Adipose tissue (tissue), 3 donors: ENCODE data around the gene MILR1. TPM values are rescaled to one million over a fixed set of nuclear protein-coding genes. Genes with fewer than 3 reads are reported as not detected.
"Not testable (repeated sequence)": the region's sequence is repeated elsewhere in the genome, so short reads cannot be mapped to it uniquely, and the experiment has no call there.

ENCODE experiments used
- H3K27ac ChIP-seq: one replicate; pipeline ENCODE4 v1.5.1; 2013; ENCODE audit warnings: low read depth, low read length
- WGBS, 3 donors: extraction: QIAGEN DNeasy Blood & Tissue Kit; methylation state at CpG; one replicate each; pipeline ENCODE4 v1.1.7; 2013; 5-methylcytosine and 5-hydroxymethylcytosine counted together
- polyA plus RNA-seq, 3 donors: library from polyadenylated mRNA; stranded (reverse); fragments of 200-250 nt; gene quantifications; one replicate each; pipeline ENCODE4 v1.2.3, GENCODE V29; 2013
- donor health status: healthy with polysubstance abuse.
- donor health status: Bipolar disorder and iron deficiency.
- donor health status: healthy.

Gene MILR1, protein sequence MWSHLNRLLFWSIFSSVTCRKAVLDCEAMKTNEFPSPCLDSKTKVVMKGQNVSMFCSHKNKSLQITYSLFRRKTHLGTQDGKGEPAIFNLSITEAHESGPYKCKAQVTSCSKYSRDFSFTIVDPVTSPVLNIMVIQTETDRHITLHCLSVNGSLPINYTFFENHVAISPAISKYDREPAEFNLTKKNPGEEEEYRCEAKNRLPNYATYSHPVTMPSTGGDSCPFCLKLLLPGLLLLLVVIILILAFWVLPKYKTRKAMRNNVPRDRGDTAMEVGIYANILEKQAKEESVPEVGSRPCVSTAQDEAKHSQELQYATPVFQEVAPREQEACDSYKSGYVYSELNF
- polyA plus RNA-seq, result 1 to 10 TPM in 2 of 3 donors, under 1 TPM in 1; 0.53 to 9.4 (median 4.3) TPM

DNA sequence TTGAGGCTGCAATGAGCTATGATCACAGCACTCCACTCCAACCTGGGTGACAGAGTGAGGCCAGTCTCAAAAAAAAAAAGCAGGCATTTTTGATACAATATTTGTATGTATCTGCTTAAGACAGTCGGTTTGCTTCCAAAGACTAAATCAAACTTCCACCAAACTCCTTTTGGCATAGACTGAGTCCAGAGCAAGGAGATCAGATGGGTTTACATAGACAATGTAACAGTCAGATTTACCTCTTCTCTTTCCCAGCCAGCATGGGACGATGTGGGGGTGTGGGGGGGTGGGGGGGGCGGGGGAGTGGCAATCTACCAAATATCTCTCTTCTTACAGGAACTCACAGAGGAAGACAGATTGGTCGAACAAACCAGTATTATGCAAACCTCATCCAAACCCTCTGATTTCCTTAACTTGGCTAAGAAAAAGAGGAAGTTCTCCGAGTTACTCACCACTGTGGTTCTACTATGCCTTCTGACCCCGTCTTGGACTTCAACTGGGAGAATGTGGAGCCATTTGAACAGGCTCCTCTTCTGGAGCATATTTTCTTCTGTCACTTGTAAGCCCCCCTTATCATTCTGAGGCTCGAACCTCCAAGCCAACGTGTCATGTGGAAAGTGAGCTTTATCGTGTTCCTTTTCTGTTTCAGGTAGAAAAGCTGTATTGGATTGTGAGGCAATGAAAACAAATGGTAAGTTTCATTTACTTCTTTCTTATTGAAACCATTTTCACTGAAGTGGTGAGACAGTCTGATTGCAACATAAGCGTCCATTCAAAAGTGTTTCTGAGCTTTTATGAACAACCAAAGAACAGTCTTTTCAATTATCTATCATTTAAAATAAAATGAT, at the start of gene MILR1:
TSS of gene MILR1 (plus strand) at position 451 of the 848 bp plus-strand sequence. CDS start at position 505, 54 bp downstream.
- WGBS, 3 donors, result 12 to 44% (median 16%) methylated on average over 10 of the region's 10 CpGs

DNA sequence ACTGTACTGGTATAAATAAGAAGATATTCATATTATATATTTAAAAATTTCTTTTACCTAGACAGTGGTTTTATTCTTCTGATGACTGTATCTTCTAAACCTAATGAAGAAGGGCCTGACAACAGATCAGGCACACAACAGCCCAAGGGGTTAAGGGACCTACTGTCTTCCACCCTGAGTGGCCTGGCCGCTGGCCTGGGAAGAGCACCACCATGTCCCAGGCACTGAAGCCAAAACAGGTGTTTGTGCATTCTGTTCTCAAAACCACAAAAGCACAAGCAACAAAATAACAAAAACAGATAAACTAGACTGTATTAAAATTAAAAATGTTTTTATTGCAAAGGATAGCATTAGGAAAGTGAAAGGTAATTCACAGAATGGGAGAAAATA, 49.2 kb upstream of the MILR1 start:
- 92 to 96% (median 93%) methylated on average over 1 of the region's 1 CpG for WGBS, 3 donors
- no peak overlapping the region for H3K27ac ChIP-seq

More for the DNA sequence above, at the start of gene MILR1:
- no peak within 1 kb of the TSS for H3K27ac ChIP-seq

DNA sequence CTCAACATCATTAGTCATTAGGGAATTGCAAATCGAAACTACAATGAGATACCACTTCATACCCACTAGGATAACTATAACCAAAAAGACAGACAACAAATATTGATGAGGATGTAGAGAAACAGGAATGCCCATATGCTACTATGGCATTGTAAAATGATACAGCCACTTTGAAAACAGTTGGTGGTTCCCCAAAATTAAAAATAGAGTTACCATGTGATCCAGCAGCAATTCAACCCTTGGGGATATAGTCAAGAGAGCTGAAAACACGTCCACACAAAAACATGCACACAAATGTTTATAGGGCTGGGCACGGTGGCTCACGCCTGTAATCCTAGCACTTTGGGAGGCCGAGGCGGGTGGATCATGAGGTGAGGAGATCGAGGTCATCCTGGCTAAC, 48.3 kb upstream of the MILR1 start:
- no peak overlapping the region for H3K27ac ChIP-seq
- 60 to 81% (median 65%) methylated on average over 7 of the region's 7 CpGs for WGBS, 3 donors

DNA sequence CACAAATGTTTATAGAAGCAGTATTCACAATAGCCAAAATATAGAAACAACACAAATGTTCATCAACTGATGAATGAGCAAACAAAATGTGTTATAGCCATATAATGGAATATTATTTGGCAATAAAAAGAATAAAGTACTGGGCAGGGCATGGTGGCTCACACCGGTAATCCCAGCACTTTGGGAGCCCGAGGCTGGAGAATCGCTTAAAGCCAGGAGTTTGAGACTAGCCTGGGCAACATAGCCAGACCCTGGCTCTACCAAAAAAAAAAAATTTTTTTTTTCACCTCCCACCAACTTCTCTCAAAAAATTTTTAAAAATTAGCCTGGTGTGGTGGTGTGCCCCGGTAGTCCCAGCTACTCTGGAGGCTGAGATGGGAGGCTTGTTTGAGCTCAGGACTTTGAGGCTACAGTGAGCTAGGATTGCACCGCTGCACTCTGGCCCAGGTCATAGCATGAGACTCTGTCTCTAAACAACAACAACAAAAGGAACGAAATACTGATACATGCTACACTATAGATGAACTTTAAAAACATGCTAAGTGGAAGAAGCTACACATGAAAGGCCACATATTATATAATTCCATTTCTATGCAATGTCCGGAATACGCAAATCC, 47.6 kb upstream of the MILR1 start:
- no peak overlapping the region for H3K27ac ChIP-seq
- 77 to 83% (median 81%) methylated on average over 8 of the region's 8 CpGs for WGBS, 3 donors

DNA sequence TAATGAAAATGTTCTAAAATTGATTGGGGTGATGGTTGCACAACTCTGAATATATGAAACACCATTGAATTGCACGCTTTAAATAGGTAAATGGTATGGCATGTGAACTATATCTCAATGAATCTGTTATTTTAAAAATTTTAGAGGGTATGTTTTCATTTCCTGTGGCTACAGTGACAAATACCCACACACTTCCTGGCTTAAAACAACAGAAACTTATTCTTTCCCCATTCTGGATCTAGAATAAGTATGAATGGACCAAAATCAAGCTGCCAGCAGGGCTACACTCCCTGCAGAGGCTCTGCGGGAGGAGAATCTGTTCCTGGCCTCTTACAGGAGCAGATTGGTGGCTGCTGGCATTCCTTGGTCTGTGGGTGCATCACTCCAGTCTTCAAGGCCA, 47.0 kb upstream of the MILR1 start:
- no peak overlapping the region for H3K27ac ChIP-seq
- WGBS, 3 donors, result 64 to 97% (median 71%) methylated on average over 2 of the region's 2 CpGs

DNA sequence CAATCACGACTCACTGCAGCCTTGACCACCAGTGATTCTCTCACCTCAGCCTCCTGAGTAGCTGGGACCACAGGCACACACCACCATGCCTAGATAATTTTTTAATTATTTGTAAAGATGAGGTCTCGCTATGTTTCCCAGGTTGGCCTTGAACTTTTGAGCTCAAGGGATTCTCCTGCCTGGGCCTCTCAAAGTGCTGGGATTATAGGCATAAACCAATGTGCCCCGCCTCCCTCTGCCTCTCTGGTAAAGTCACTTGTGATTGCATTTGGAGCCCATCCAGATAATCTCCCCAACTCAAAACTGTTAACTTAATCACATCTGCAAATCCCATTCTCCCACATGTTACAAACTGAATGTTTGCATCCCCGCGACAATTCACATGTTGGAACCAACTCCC, 46.4 kb upstream of the MILR1 start:
- H3K27ac ChIP-seq, result no peak overlapping the region
- 91 to 96% (median 92%) methylated on average over 5 of the region's 5 CpGs for WGBS, 3 donors

DNA sequence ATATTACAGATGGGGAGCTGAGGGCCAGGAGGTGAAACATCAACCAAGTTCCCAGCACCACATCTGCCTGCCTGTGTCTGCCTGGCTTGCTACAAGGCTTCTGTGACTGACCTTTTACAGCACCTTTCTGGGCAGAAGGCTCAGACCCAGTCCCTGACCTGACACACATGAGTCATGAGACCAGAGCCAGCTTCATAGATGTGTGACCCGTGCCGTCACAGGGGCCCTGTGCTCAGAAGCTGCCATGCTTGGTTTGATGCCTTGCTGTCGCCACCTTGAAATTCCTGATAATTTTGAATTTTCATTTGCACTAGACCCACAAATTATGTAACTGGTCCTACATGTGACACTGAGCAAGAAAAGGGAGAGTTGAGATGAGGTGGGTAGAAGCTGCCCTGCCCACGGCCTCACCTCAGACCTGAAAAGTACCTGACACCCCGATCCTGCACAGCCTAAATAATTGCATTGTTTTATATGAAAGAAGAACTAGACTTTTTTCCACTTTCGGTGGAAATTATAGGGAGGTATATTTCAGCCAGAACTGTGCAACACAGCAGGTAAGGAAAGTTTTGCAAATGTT, 44.9 kb upstream of the MILR1 start:
- no peak overlapping the region for H3K27ac ChIP-seq
- 84 to 91% (median 87%) methylated on average over 6 of the region's 6 CpGs for WGBS, 3 donors

DNA sequence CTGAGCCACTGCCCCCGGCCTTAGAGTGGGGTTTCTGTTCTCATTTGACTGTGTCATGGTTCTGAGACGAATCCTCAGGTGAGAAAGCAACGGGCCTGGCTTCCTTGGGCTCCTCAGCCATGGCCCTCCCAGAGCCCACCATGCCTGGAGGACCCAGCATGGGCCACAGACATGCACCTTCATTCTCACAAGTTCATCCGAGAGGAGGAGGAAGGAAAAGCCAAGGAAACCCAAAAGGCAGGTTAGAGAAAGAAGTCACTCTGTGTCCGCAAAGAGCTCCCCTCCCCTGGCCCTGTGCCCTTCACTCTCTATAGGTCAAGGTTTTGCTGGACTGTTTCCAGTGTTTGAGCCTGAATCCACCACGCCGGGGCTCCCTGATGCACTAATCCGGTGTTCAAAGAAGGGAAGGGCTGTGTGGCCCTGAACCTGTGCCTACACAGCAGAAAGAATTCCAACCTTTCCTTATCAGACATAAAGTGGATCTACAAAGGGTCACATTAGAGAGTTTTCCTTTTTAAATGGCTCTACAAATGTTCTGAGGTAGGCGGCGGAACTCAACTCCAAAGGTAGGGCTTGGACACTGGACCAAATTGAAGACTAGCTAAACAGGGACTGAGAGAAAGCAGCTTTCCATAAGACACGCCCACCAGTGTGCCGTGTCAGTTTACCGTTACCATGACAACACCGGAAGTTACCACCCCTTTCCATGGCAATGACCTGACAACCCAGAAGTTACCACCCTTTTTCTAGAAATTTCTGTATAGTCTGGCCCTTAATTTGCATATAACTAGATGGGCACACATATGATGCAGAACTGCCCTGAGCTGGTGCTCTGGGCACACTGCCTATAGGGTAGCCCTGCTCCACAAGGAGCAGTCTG, 42.4 kb upstream of the MILR1 start:
- H3K27ac ChIP-seq, result no peak overlapping the region
- 77 to 83% (median 80%) methylated on average over 14 of the region's 14 CpGs for WGBS, 3 donors

DNA sequence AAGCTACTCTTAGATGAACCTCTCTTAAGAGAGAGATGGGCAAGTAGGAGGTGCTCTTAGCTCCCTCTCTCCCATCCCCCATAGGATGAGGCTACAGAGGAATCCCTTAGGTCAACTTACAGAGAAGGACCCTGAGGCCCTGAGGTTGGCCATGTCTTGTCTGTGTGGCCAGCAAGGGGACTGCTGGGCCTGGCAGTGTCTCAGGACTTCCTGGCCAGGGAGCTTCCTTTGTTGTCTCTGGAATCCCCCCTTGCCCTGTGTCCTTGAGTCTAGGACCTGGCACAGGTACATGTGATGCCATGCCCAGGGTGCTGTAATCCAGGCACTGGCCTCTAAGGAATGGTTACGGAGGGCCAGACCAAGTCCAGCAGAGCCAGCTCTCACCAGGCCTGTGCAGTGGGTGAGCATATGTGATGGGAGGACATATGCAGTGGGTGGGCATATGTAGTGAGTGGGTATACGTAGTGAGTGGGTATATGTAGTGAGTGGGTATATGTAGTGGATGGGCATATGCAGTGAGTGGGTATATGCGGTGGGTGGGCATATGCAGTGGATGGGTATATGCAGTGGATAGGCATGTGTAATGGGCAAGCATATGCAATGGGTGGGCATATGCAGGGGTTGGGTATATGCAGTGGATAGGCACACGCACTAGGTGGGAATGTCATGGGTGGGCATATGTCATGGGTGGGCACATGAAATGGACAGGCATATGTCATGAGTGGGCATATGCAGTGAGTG, 38.0 kb upstream of the MILR1 start:
- WGBS, 3 donors, result 91 to 94% (median 93%) methylated on average over 4 of the region's 4 CpGs

DNA sequence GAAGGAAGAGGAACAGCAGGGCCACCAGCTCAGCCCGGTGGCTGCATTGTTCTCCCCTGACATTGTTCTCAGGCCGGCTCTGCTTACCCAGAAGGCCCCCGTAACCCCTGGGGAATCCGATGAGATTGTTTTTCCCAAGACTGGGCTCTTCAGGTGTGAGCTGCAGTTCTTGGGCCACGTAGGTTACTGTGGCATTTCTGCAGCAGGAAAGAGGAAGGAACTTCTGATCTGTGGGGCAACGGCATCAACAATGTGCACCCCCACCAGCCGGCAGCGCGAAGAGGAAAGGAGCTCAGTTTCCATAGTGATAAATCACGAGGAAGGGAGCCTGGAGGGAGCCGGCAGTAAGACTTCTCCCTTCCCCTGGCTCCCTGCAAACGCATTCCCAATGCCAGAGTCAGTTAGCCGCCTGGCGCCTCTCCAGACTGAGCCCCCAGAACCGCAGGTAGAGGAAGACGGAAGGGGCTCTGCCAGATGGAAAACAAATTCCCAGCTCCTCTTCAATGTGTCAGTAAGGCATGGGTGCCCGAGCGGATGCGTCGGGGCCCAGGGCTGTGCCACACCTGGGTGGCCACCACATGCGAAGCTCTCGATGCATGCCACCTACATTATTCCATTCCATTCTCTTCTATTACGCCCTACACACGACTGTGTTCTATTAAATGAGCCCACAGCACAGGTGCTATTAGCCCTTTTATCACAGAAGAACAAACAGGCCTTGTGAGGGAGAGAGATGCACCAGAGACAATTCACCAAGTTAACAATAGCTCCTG, 36.7 kb upstream of the MILR1 start:
- no peak overlapping the region for H3K27ac ChIP-seq
- WGBS, 3 donors, result 18 to 50% (median 19%) methylated on average over 22 to 24 of the region's 24 CpGs

More for the DNA sequence above, 38.0 kb upstream of the MILR1 start:
- no peak overlapping the region for H3K27ac ChIP-seq

DNA sequence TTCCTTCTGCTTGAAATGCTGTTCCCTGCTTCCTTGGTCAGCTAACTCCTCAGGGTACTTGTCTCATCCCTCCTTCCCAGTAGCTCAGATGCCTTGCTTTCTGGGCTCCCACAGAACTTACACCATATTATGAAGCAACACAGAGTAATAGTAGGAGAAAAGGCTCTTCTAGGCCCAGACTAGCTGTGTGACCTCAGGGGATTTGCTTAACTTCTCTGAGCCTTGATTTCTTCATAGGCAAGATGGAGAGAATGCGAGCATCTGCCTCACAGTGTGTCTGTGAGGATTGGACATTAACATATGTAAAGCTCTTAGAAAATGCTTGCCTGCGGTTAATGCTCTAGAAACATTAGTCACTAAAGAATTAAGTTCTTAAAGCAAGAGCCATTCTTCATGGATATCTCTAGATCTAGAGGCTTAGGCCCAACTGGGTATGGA, 36.0 kb upstream of the MILR1 start:
- 88 to 97% (median 93%) methylated on average over 2 of the region's 2 CpGs for WGBS, 3 donors
- no peak overlapping the region for H3K27ac ChIP-seq

DNA sequence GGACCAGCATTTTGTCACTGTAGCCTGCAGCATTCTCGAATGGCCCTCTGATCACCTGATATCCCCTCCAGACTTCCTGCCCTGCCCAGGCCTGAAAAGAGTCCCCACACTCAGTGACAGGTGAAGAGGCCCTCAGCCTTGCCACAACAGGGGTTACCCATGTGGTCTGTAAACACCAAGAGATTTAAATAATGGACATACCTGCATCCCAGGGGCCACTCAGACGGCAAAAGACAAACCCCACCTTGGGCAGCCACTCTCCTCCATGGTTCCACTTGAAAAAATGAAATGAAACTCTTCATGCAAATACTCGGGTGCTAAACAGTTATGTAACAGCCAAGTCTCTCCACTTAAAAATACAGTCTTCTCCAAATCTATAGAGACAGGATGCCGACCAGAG, 35.4 kb upstream of the MILR1 start:
- no peak overlapping the region for H3K27ac ChIP-seq

DNA sequence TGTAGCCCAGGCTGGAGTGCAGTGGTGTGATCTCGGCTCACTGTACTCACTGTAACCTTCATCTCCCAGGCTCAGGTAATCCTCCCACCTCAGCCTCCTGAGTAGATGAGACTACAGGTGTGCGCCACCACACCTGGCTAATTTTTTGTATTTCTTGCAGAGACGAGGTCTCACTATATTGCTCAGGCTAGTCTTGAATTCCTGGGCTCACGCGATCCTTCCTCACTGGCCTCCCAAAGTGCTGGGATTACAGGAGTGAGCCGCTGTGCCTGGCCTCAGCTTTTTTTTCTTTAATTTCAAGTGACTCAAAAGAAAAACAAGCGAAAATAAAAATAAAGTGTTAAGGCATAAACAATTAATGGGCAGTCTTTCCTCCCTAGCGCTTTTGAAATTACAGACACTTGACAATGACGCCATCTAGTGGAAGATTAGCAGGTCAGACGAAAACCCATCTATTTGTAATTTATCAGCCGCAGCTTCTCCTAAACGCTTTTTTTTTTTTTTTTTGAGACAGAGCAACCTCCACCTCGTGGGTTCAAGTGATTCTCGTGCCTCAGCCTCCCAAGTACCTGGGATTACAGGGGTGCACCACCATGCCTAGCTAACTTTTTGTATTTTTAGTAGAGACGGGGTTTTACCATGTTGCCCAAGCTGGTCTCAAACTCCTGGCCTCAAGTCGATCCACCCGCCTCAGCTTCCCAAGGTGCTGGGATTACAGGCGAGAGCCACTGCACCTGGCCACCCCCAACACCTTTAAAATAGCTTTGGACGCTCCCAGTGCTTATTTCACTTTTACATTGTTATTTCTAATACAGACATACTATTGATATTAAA, 30.2 kb upstream of the MILR1 start:
- WGBS, 3 donors, result 31 to 38% (median 32%) methylated on average over 19 of the region's 19 CpGs
- H3K27ac ChIP-seq, result no peak overlapping the region

More for the DNA sequence above, 35.4 kb upstream of the MILR1 start:
- 58 to 64% (median 60%) methylated on average over 4 of the region's 4 CpGs for WGBS, 3 donors

DNA sequence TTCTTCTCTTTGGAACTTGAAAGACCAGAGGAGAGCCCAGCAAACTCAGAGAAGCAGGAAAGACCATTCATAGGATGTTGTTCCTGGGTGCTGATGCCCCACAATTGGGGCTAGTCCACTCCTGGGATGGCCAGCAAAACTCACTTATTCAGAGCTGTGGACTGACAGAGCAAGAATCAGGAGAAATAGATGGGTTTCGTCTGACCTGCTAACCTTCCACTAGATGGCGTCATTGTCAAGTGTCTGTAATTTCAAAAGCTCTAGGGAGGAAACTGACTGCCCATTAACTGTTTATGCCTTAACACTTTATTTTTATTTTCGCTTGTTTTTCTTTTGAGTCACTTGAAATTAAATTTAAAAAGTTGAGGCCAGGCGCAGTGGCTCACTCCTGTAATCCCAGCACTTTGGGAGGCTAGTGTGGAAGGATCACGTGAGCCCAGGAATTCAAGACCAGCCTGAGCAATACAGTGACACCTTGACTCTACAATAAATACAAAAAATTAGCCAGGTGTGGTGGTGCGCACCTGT, 28.7 kb upstream of the MILR1 start:
- H3K27ac ChIP-seq, result no peak overlapping the region
- 23 to 31% (median 27%) methylated on average over 6 of the region's 6 CpGs for WGBS, 3 donors

DNA sequence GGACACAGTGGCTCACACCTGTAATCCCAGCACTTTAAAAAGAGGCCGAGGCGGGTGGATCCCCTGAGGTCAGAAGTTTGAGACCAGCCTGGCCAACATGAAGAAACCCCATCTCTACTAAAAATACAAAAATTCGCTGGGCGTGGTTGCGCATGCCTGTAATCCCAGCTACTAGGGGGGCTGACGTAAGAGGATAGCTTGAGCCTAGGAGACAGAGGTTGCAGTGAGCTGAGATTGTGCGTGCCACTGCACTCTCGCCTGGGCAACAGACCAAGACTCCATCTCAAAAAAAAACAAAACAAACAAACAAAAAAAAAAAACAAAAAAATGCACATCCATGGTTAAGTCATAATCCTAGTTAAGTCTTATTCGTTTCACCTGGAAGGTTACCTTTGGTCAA, 26.8 kb upstream of the MILR1 start:
- not testable (repeated sequence) for H3K27ac ChIP-seq
- 84 to 92% (median 90%) methylated on average over 3 to 9 of the region's 9 CpGs for WGBS, 3 donors
